Keratinocyte (primary cell): Measurements from ENCODE around the gene SPRYD3. TPM values are rescaled to one million over a fixed set of nuclear protein-coding genes. Genes with fewer than 3 reads are reported as not detected.
"Not testable (repeated sequence)": the region's sequence is repeated elsewhere in the genome, so short reads cannot be mapped to it uniquely, and the experiment has no call there.

Source experiments
- DNase-seq: peaks from one replicate; pipeline ENCODE4 v3.0.0-alpha.2; 2011; ENCODE audit warnings: low read depth, missing footprints, low spot score
- FAIRE-seq: peaks from 2 replicates; lab custom pipeline; 2011; peaks lifted over from hg19 to GRCh38; lab: Jason Lieb, UNC
- H2AFZ ChIP-seq: 2 replicates; pipeline ENCODE4 v1.6.0; 2012; ENCODE audit warnings: low read length, control low read depth, inconsistent platforms; ENCODE audit not compliant: control insufficient read depth
- H3K27ac ChIP-seq: 2 replicates; pipeline ENCODE4 v1.5.1; 2011; ENCODE audit warnings: low read length; ENCODE audit not compliant: control insufficient read depth, insufficient read depth
- H3K27me3 ChIP-seq: 3 replicates; pipeline ENCODE4 v1.6.0; 2011; ENCODE audit warnings: low read length; ENCODE audit not compliant: control insufficient read depth, insufficient read depth; ENCODE audit errors: extremely low read depth
- H3K36me3 ChIP-seq, 2 experiments: 2 replicates in 1 of 2; 3 replicates in 1 of 2; pipeline ENCODE4 v1.5.1; 2011; ENCODE audit warnings: low read length in 2 of 2, mild to moderate bottlenecking in 1 of 2; ENCODE audit not compliant: control insufficient read depth in 2 of 2, insufficient read depth in 2 of 2; ENCODE audit errors: extremely low read depth in 1 of 2
- H3K4me1 ChIP-seq: 3 replicates; pipeline ENCODE4 v1.5.1; 2011; ENCODE audit warnings: low read length; ENCODE audit not compliant: control insufficient read depth, insufficient read depth; ENCODE audit errors: extremely low read depth
- H3K4me2 ChIP-seq: 3 replicates; pipeline ENCODE4 v1.6.0; 2011; ENCODE audit warnings: low read depth, low read length; ENCODE audit not compliant: control insufficient read depth, insufficient read depth; ENCODE audit errors: extremely low read depth
- H3K4me3 ChIP-seq, 3 experiments: fragments of 200-600 bp in 1 of 3; sonication (generic) in 1 of 3; 2 replicates in 2 of 3; 3 replicates in 1 of 3; pipeline ENCODE4 v1.5.1; 2011 to 2016; ENCODE audit warnings: low read length in 3 of 3, mild to moderate bottlenecking in 3 of 3, control low read depth in 2 of 3, inconsistent platforms in 1 of 3, low read depth in 1 of 3, mixed read lengths in 1 of 3, mixed run types in 1 of 3, moderate library complexity in 1 of 3; ENCODE audit not compliant: control insufficient read depth in 2 of 3, insufficient read depth in 2 of 3; ENCODE audit errors: extremely low read depth in 1 of 3
- H3K79me2 ChIP-seq: 2 replicates; pipeline ENCODE4 v1.6.0; 2012; ENCODE audit warnings: low read length; ENCODE audit not compliant: control insufficient read depth, insufficient read depth
- H3K9ac ChIP-seq: 3 replicates; pipeline ENCODE4 v1.6.0; 2011; ENCODE audit warnings: low read length; ENCODE audit not compliant: control insufficient read depth, insufficient read depth; ENCODE audit errors: extremely low read depth
- H3K9me1 ChIP-seq: 3 replicates; pipeline ENCODE4 v1.6.0; 2011; ENCODE audit warnings: low read length; ENCODE audit not compliant: control insufficient read depth, insufficient read depth; ENCODE audit errors: extremely low read depth
- H3K9me3 ChIP-seq: 2 replicates; pipeline ENCODE4 v1.5.1; 2012; ENCODE audit warnings: low read depth, low read length; ENCODE audit not compliant: control insufficient read depth
- H4K20me1 ChIP-seq: 3 replicates; pipeline ENCODE4 v1.6.0; 2011; ENCODE audit warnings: low read length; ENCODE audit not compliant: control insufficient read depth, insufficient read depth; ENCODE audit errors: extremely low read depth
- CTCF ChIP-seq, 3 experiments: IDR thresholded peaks in 1 of 3; conservative IDR thresholded peaks in 1 of 3; optimal IDR thresholded peaks in 1 of 3; 2 replicates in 2 of 3; 3 replicates in 1 of 3; pipeline versions ENCODE3 to v1.5.1; 2011; ENCODE audit warnings: low read length in 3 of 3, mild to moderate bottlenecking in 3 of 3, moderate library complexity in 2 of 3, control low read depth in 1 of 3, inconsistent platforms in 1 of 3; ENCODE audit not compliant: insufficient read depth in 2 of 3; ENCODE audit errors: extremely low read depth in 1 of 3
- EZH2 ChIP-seq: IDR thresholded peaks from one replicate; pipeline ENCODE4 v1.6.1; 2012; ENCODE audit warnings: inconsistent platforms, mild to moderate bottlenecking, low read length, moderate library complexity
- dilution Hi-C: fragments of 300-500 bp; cut with MboI; formaldehyde crosslinking; loops from one replicate; pipeline ENCODE4 v1.7.0; 2020; ENCODE audit warnings: low sequenced_read_pairs; ENCODE audit not compliant: extremely low pct_ligation_motif_present
- polyA plus RNA-seq, 5 experiments: library from polyadenylated mRNA; depleted of rRNA in 3 of 5; stranded (reverse) in 3 of 5; stranded (forward) in 1 of 5; unstranded in 1 of 5; fragments of >200 nt; gene quantifications; 1 replicate in 1 of 5; 2 replicates in 3 of 5; 3 replicates in 1 of 5; pipeline versions ENCODE4 v1.2.1 to v1.2.3, GENCODE V29; 2011 to 2012; ENCODE audit warnings: missing spikeins in 2 of 5, low read depth in 1 of 5, low replicate concordance in 1 of 5

Gene SPRYD3
- polyA plus RNA-seq, 1 donor (not counting 4 experiments of a cell fraction or from before 2014, with no cell fraction given), result 27.5 TPM

- FAIRE-seq (no peak), DNase-seq (no peak)
- H3K9me1 ChIP-seq, result no peaks in the 10 kb centered on the region
- peaks cover 10% of the 10 kb centered on the region for H4K20me1 ChIP-seq
- no peak overlapping the region for H2AFZ ChIP-seq
- no peaks in the 10 kb centered on the region for H3K4me1 ChIP-seq
- H3K9ac ChIP-seq, result no peak overlapping the region
- dilution Hi-C loops, result no loop called here
- H3K4me3 ChIP-seq, result no peak overlapping the region
- H3K9me3 ChIP-seq, result no peaks in the 10 kb centered on the region
- no peak overlapping the region for H3K27ac ChIP-seq
- H3K36me3 ChIP-seq, result peaks cover 33 to 52% of the 10 kb centered on the region in 2 experiments
- no peak for TF ChIP-seq EZH2
- no peak for TF ChIP-seq CTCF (optimal IDR thresholded peaks at IDR 0.05 in 1 of 3, IDR thresholded peaks at IDR 0.05 in 1 of 3, conservative IDR thresholded peaks at IDR 0.05 in 1 of 3; ENCODE audit: extremely low read depth in 1 of 3, insufficient read depth in 2 of 3, low read length in 3 of 3)
- no peaks in the 10 kb centered on the region for H3K27me3 ChIP-seq
- no peak overlapping the region for H3K4me2 ChIP-seq
- peaks cover 18% of the 10 kb centered on the region for H3K79me2 ChIP-seq
These were observed 47.6 kb downstream of the SPRYD3 start for GRCh38 chr12:53031616-53032015.

GRCh38 chr12:53027014-53027413, 52.2 kb downstream of the SPRYD3 start:
- H3K4me3 ChIP-seq, H3K27ac ChIP-seq, H4K20me1 ChIP-seq, H3K4me1 ChIP-seq, H3K9me1 ChIP-seq, H3K9me3 ChIP-seq, H3K27me3 ChIP-seq, dilution Hi-C loops, H2AFZ ChIP-seq, FAIRE-seq, H3K9ac ChIP-seq, DNase-seq, H3K4me2 ChIP-seq: not testable (repeated sequence)
- Histone ChIP-seq H3K36me3 (peaks cover 37 to 51% of the 10 kb centered on the region in 2 experiments), H3K79me2 (peaks cover 32% of the 10 kb centered on the region)

DNA sequence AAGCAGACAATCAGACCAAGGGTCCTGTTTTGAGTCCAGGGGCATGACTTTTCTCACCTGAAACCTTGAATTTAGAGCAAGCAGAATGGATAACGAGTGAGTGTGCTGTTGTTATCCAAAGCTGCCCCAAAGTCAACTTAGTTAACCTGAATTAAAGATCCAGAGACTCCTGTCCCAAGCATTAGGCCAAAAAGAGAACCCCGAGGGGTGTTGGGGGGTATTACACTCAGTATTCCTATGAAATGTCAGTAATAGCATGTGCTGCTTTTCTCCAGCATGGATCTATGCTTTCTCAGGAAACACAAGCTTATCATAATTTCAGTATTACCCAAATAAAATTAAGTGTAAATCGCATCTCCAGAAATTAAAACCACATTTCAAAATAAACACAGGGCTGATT, 53.9 kb downstream of the SPRYD3 start:
- Histone ChIP-seq H3K9me1 (no peaks in the 10 kb centered on the region), H3K4me2 (no peak overlapping the region), H4K20me1 (peaks cover 6% of the 10 kb centered on the region), H3K9me3 (no peaks in the 10 kb centered on the region), H3K4me1 (no peaks in the 10 kb centered on the region), H3K27me3 (no peaks in the 10 kb centered on the region), H2AFZ (no peak overlapping the region), H3K4me3 (no peak overlapping the region), H3K9ac (no peak overlapping the region), H3K27ac (no peak overlapping the region), H3K79me2 (peaks cover 32% of the 10 kb centered on the region), H3K36me3 (peaks cover 39 to 48% of the 10 kb centered on the region in 2 experiments)
- DNase-seq (no peak), FAIRE-seq (no peak)
- dilution Hi-C loops, result no loop called here
- TF ChIP-seq EZH2, result no peak
- no peak for TF ChIP-seq CTCF (optimal IDR thresholded peaks at IDR 0.05 in 1 of 3, IDR thresholded peaks at IDR 0.05 in 1 of 3, conservative IDR thresholded peaks at IDR 0.05 in 1 of 3; ENCODE audit: extremely low read depth in 1 of 3, insufficient read depth in 2 of 3, low read length in 3 of 3)
